ENCODE measurements around the gene LY6G6C. TPM values are rescaled to one million over a fixed set of nuclear protein-coding genes. Genes with fewer than 3 reads are reported as not detected.

LY6G6C gene
- total and polyA plus RNA-seq, 2 of the 13 experiments (the other 11 are each of a cell fraction or from before 2014, with no cell fraction given), result 0.15 TPM; not detected in 1

GRCh38 chr6:31733734-31734133, 12.2 kb upstream of the LY6G6C start (continued):
- TF ChIP-seq ZNF280D (CRISPR knock-in tag; IDR thresholded peaks at IDR 0.05), result peak; percentile 44; the same call in 1 of the 2 replicates
- TF ChIP-seq SMAD1 (CRISPR knock-in tag; IDR thresholded peaks at IDR 0.05; ENCODE audit: borderline replicate concordance, low read depth), result no peak
- TF ChIP-seq CBX1 (IDR thresholded peaks at IDR 0.05; ENCODE audit: low read depth), result no peak
- no peak for TF ChIP-seq BRF2 (CRISPR knock-in tag; IDR thresholded peaks at IDR 0.05)
- no peak for TF ChIP-seq ZSCAN20 (CRISPR knock-in tag; IDR thresholded peaks at IDR 0.05; ENCODE audit: borderline replicate concordance)
- TF ChIP-seq IRF2 (CRISPR knock-in tag; IDR thresholded peaks at IDR 0.05), result no peak
- no peak for TF ChIP-seq ELF3 (CRISPR knock-in tag; IDR thresholded peaks at IDR 0.05)
- TF ChIP-seq, protein P1, sequence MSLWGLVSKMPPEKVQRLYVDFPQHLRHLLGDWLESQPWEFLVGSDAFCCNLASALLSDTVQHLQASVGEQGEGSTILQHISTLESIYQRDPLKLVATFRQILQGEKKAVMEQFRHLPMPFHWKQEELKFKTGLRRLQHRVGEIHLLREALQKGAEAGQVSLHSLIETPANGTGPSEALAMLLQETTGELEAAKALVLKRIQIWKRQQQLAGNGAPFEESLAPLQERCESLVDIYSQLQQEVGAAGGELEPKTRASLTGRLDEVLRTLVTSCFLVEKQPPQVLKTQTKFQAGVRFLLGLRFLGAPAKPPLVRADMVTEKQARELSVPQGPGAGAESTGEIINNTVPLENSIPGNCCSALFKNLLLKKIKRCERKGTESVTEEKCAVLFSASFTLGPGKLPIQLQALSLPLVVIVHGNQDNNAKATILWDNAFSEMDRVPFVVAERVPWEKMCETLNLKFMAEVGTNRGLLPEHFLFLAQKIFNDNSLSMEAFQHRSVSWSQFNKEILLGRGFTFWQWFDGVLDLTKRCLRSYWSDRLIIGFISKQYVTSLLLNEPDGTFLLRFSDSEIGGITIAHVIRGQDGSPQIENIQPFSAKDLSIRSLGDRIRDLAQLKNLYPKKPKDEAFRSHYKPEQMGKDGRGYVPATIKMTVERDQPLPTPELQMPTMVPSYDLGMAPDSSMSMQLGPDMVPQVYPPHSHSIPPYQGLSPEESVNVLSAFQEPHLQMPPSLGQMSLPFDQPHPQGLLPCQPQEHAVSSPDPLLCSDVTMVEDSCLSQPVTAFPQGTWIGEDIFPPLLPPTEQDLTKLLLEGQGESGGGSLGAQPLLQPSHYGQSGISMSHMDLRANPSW (CRISPR knock-in tag; IDR thresholded peaks at IDR 0.05; ENCODE audit: borderline replicate concordance), result no peak

All from HepG2 (cell line).